ENCODE results near the gene REV1. TPM values are rescaled to one million over a fixed set of nuclear protein-coding genes. Genes with fewer than 3 reads are reported as not detected.

Gene REV1
- total RNA-seq, 1 donor from 2014 or later = 24.4 TPM

- DNase-seq (ENCODE audit: low read depth) = no peak
- Histone ChIP-seq H3K4me2 (ENCODE audit: low read length) (no peak overlapping the region), H3K4me1 (ENCODE audit: insufficient read depth, low read length) (no peaks in the 10 kb centered on the region), H4K20me1 (ENCODE audit: insufficient read depth, low read length) (peaks cover 20% of the 10 kb centered on the region), H3K27ac (ENCODE audit: low read depth, low read length) (no peak overlapping the region), H3K9ac (ENCODE audit: low read length) (no peak overlapping the region), H2AFZ (ENCODE audit: low read depth, low read length) (no peak overlapping the region), H3K4me3 (ENCODE audit: insufficient read depth, low read depth, low read length) (no peak overlapping the region), H3K79me2 (ENCODE audit: insufficient read depth, low read length) (peaks cover 55% of the 10 kb centered on the region), H3K36me3 (ENCODE audit: insufficient read depth, low read length) (peaks cover 4% of the 10 kb centered on the region), H3K27me3 (ENCODE audit: insufficient read depth, low read length) (no peaks in the 10 kb centered on the region), H3K9me3 (ENCODE audit: insufficient read depth, low read depth, low read length) (no peaks in the 10 kb centered on the region)
- H3K4me1 Mint-ChIP-seq (ENCODE audit: low read depth, unreplicated experiment) = peaks cover 7% of the 10 kb centered on the region
- TF ChIP-seq EZH2 (IDR thresholded peaks at IDR 0.05; ENCODE audit: insufficient read depth, low read length) (no peak), CTCF (IDR thresholded peaks at IDR 0.05; ENCODE audit: insufficient read depth, low read depth, low read length) (no peak)
- H3K27ac Mint-ChIP-seq (ENCODE audit: unreplicated experiment) = no peak overlapping the region
- no peaks in the 10 kb centered on the region for H3K27me3 Mint-ChIP-seq (ENCODE audit: low read depth, unreplicated experiment)
- peaks cover 5% of the 10 kb centered on the region for H3K36me3 Mint-ChIP-seq (ENCODE audit: low read depth, unreplicated experiment)
- H3K9me3 Mint-ChIP-seq (ENCODE audit: unreplicated experiment) = no peaks in the 10 kb centered on the region
- no peak for FAIRE-seq
- no peak overlapping the region for H3K4me3 Mint-ChIP-seq (ENCODE audit: unreplicated experiment)
Measured at GRCh38 chr2:99451280-99451679, 38.5 kb downstream of the REV1 start.

DNA sequence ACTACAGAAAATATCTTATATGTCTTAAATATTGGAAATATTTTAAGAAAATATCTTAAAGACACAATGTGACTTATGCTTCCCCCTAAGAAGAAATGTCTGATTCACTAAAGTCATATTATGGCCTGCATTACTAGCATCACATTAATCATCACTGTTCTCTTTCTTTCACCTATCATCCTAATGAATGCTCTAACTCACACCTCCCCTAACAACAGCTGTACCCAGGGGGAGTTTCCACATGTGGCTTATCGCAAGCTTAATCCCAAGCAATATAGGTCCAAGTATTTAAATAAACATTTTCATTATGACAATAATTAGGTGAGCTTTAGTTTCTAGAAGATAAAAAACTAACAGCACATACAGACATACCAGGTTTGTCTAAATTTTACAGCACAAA is 39.6 kb downstream of the REV1 start:
- no peaks in the 10 kb centered on the region for H3K9me3 Mint-ChIP-seq (ENCODE audit: unreplicated experiment)
- Histone ChIP-seq H4K20me1 (ENCODE audit: insufficient read depth, low read length) (peaks cover 11% of the 10 kb centered on the region), H3K4me2 (ENCODE audit: low read length) (no peak overlapping the region), H3K9ac (ENCODE audit: low read length) (no peak overlapping the region), H3K79me2 (ENCODE audit: insufficient read depth, low read length) (peaks cover 55% of the 10 kb centered on the region), H3K4me3 (ENCODE audit: insufficient read depth, low read depth, low read length) (no peak overlapping the region), H3K36me3 (ENCODE audit: insufficient read depth, low read length) (no peaks in the 10 kb centered on the region), H2AFZ (ENCODE audit: low read depth, low read length) (no peak overlapping the region), H3K4me1 (ENCODE audit: insufficient read depth, low read length) (no peaks in the 10 kb centered on the region), H3K27me3 (ENCODE audit: insufficient read depth, low read length) (no peaks in the 10 kb centered on the region), H3K27ac (ENCODE audit: low read depth, low read length) (no peak overlapping the region), H3K9me3 (ENCODE audit: insufficient read depth, low read depth, low read length) (no peaks in the 10 kb centered on the region)
- no peaks in the 10 kb centered on the region for H3K27me3 Mint-ChIP-seq (ENCODE audit: low read depth, unreplicated experiment)
- no peak for TF ChIP-seq EZH2 (IDR thresholded peaks at IDR 0.05; ENCODE audit: insufficient read depth, low read length)
- TF ChIP-seq CTCF (IDR thresholded peaks at IDR 0.05; ENCODE audit: insufficient read depth, low read depth, low read length) = no peak
- H3K36me3 Mint-ChIP-seq (ENCODE audit: low read depth, unreplicated experiment) = peaks cover 5% of the 10 kb centered on the region
- no peak overlapping the region for H3K27ac Mint-ChIP-seq (ENCODE audit: unreplicated experiment)
- FAIRE-seq (no peak), DNase-seq (ENCODE audit: low read depth) (no peak)
- peaks cover 7% of the 10 kb centered on the region for H3K4me1 Mint-ChIP-seq (ENCODE audit: low read depth, unreplicated experiment)
- H3K4me3 Mint-ChIP-seq (ENCODE audit: unreplicated experiment) = no peak overlapping the region

DNA sequence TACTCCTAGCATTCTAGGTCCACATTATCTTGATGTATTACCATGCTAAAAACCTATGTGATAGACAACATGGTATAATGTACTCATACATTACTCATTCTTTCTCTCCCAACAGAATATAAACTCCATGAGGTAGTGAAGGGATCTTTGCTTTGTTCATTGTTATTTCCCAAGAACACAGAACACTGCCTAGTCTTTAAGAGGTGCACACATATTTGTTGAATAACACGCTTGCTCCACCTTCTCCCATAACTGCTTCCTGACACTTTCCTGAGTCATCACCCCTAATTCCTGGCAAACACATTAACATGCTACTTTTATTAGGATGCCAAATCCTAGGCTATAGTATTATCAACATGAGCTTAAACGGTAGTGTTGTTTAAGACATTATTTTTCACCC is 41.3 kb downstream of the REV1 start:
- Histone ChIP-seq H3K4me3 (ENCODE audit: insufficient read depth, low read depth, low read length) (no peak overlapping the region), H3K9me3 (ENCODE audit: insufficient read depth, low read depth, low read length) (no peaks in the 10 kb centered on the region), H3K36me3 (ENCODE audit: insufficient read depth, low read length) (no peaks in the 10 kb centered on the region), H3K4me2 (ENCODE audit: low read length) (peak overlapping the region; percentile 2), H3K9ac (ENCODE audit: low read length) (no peak overlapping the region), H2AFZ (ENCODE audit: low read depth, low read length) (no peak overlapping the region), H3K27ac (ENCODE audit: low read depth, low read length) (no peak overlapping the region), H3K79me2 (ENCODE audit: insufficient read depth, low read length) (peaks cover 52% of the 10 kb centered on the region), H3K4me1 (ENCODE audit: insufficient read depth, low read length) (no peaks in the 10 kb centered on the region), H3K27me3 (ENCODE audit: insufficient read depth, low read length) (no peaks in the 10 kb centered on the region), H4K20me1 (ENCODE audit: insufficient read depth, low read length) (peaks cover 13% of the 10 kb centered on the region)
- peak; percentile 45 for FAIRE-seq
- Mint-ChIP-seq H3K4me3 (ENCODE audit: unreplicated experiment) (no peak overlapping the region), H3K27ac (ENCODE audit: unreplicated experiment) (no peak overlapping the region), H3K4me1 (ENCODE audit: low read depth, unreplicated experiment) (peaks cover 7% of the 10 kb centered on the region), H3K9me3 (ENCODE audit: unreplicated experiment) (no peaks in the 10 kb centered on the region), H3K27me3 (ENCODE audit: low read depth, unreplicated experiment) (no peaks in the 10 kb centered on the region), H3K36me3 (ENCODE audit: low read depth, unreplicated experiment) (peaks cover 4% of the 10 kb centered on the region)
- DNase-seq (ENCODE audit: low read depth) = peak; percentile 70
- no peak for TF ChIP-seq CTCF (IDR thresholded peaks at IDR 0.05; ENCODE audit: insufficient read depth, low read depth, low read length)
- TF ChIP-seq EZH2 (IDR thresholded peaks at IDR 0.05; ENCODE audit: insufficient read depth, low read length) = no peak

All from astrocyte (in vitro differentiated cells and primary cell).